OCI-LY1 (cell line): ENCODE measurements around the gene NRGN.

ENCODE experiments used
- CTCF ChIP-seq: fragments of 200-600 bp; sonication (generic), shearing (Covaris generic); IDR thresholded peaks from 2 replicates; pipeline ENCODE4 v1.5.1; 2017; ENCODE audit warnings: mild to moderate bottlenecking, antibody characterized with exemption, low read length, moderate library complexity, mixed read lengths
- EZH2 ChIP-seq: fragments of 200-600 bp; sonication (generic), shearing (Covaris generic); IDR thresholded peaks from 2 replicates; pipeline ENCODE4 v1.8.0; 2017; ENCODE audit warnings: borderline replicate concordance, mixed run types, mild to moderate bottlenecking, antibody characterized with exemption, low read length, moderate library complexity, mixed read lengths

- TF ChIP-seq CTCF (no peak), EZH2 (no peak)
Measured at GRCh38 chr11:124712392-124712791, 27.4 kb upstream of the NRGN start.
